Inferior parietal cortex (tissue), 1 donor: ENCODE data around the gene TNNI3.
"Not testable (repeated sequence)": the region's sequence is repeated elsewhere in the genome, so short reads cannot be mapped to it uniquely, and the experiment has no call there.

Experiments used
- DNase-seq: peaks from one replicate; pipeline ENCODE4 v3.0.0-alpha.2; 2016; ENCODE audit errors: extremely low spot score

Gene TNNI3

GRCh38 chr19:55173186-55173713 lies 15.7 kb upstream of the TNNI3 start:
- DNase-seq: no peak

DNA sequence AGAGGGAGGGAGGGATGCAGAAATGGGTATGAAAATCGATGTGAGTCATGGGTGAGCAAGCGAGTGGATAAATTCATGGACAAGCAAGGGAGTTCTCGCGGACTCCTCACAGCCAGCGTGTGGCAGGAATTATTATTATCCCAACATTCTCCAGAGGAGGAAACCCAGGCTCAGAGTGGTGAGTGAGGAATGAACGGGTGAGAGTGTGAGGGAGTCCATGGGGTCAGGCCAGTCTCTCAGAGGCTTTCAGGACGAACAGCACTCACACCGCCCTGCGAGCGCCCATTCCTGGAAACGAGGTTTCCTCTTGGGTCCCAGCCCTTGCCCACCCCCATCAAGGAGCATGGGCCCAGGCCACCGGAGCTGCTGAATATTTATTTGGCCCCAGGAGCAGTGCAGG lies 15.2 kb upstream of the TNNI3 start:
- DNase-seq: no peak

GRCh38 chr19:55172318-55172717 lies 14.8 kb upstream of the TNNI3 start:
- DNase-seq: not testable (repeated sequence)

GRCh38 chr19:55171440-55171839 lies 13.9 kb upstream of the TNNI3 start:
- DNase-seq: no peak

GRCh38 chr19:55169136-55169535 lies 11.6 kb upstream of the TNNI3 start:
- no peak for DNase-seq

DNA sequence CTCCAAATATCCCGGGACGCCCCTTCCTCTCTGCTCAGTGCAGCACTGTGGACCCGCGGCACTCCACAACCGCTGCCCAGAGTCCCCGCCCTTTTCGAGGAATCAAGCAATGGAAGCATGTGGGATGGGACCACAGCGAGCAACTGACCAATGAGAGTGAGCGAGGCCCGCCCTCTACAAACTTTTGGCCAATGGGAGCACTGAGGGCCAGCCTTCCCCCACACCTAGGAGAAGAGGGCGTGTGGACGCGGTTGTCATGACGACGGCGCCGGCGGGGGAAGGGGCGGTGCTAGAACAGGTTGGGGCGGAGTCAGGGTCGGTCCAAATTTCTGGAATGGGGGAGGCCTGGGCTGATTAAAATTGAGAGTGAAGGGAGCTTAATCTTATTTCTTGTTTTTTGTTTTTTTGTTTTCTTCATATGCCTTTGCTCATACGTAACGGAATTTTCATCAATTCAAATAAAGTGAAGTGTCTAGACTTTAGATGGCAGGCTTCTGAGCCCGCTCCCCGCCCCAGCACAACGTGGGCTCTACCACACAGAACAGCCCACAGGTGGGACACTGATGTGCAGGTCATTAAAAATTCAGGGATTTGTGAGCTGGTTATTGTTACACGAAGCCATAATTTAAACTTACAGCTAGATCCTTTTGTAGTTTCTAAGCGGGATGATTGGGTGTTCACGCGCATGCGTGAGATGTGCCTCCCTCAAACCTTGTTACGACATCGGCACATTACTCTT lies 9.2 kb upstream of the TNNI3 start, which contains the start of gene DNAAF3:
TSS of gene DNAAF3 (minus strand) at position 84 of the 739 bp plus-strand sequence. CDS start 200 bp downstream, outside the sequence.
- DNase-seq: peak; percentile 84

- no peak for DNase-seq
These were observed 8.5 kb upstream of the TNNI3 start for GRCh38 chr19:55165952-55166529.

DNA sequence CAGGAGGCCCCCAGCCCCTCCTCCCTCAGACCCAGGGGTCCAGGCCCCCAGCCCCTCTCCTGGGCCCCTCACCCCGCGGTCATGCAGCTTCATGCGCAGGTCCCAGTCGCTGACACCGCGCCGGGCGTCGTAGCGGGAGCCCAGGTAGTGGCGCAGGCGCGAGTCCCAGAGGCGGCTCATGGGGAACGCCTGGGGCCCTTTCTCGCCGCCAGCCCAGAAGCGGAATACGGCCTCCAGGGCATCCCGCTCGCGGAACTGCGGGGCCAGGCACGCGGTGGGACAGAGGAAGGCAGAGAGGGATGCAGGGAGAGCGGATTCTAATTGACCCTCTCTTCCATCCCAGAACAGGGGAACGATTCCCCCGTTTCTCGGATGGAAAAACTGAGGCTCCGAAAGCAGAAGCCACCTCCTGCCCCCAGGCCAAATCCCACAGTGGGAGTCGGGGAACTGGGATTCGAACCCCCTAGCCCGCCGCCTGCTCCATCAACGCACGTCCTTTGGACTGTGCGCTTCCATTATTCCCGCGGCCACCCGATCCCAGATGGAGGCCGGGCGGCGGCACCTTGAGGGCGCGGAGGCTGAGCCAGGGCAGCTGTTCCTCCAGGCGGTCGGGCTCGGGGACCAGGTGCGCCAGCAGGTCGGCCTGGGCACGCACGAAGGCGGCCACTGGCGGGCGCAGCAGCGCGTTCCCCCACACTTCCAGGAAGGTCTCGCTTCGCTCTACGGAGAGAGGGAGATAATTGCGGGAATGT lies 4.2 kb upstream of the TNNI3 start:
- no peak for DNase-seq

GRCh38 chr19:55160986-55161365 lies 3.4 kb upstream of the TNNI3 start:
- DNase-seq: no peak

DNA sequence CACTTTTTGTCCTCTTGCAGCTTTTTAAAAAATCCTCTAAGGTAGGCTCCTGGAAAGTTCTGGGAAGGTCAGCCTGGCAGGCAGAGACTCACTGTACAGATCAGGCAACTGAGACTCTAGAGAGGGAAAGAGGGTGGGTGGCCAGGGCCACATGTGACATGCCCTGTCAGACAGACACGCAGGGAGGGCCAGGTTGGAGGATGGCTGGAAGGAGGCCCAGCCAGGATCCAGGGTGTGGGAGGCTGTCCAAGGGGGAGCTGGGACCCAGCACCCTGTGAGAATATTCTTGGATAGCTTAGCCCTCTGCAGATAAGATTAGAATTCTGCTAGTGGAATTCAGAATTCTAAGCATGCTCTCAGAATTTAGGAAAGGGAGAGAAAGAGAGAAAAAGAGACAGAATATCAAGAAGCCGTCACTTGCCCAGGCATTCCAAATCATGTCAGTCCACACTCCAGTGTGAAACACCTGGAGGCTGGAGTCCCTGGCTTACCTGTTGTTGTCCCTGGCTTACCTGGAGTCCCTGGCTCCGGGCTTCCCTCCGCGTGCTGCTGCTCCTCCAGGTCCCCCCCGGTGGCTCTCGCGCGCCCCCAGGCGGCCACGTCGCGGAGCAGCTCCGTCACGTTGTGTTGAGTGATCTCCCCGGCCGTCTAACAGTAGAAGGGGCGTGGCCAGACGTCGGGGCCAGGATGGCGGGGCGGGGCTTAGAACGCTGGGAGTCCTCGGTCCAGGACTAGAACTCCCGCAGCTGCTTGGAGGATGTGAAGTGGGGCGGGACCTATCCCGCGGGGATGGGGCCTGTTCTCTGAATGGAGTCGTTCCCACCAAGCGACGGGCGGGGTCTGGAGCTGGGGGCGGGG lies 2.8 kb upstream of the TNNI3 start:
- DNase-seq: peak; percentile 64

GRCh38 chr19:55158848-55159749 lies 1.6 kb upstream of the TNNI3 start:
- DNase-seq: no peak

GRCh38 chr19:55158423-55158822 lies 891 bp upstream of the TNNI3 start:
- DNase-seq: no peak

DNA sequence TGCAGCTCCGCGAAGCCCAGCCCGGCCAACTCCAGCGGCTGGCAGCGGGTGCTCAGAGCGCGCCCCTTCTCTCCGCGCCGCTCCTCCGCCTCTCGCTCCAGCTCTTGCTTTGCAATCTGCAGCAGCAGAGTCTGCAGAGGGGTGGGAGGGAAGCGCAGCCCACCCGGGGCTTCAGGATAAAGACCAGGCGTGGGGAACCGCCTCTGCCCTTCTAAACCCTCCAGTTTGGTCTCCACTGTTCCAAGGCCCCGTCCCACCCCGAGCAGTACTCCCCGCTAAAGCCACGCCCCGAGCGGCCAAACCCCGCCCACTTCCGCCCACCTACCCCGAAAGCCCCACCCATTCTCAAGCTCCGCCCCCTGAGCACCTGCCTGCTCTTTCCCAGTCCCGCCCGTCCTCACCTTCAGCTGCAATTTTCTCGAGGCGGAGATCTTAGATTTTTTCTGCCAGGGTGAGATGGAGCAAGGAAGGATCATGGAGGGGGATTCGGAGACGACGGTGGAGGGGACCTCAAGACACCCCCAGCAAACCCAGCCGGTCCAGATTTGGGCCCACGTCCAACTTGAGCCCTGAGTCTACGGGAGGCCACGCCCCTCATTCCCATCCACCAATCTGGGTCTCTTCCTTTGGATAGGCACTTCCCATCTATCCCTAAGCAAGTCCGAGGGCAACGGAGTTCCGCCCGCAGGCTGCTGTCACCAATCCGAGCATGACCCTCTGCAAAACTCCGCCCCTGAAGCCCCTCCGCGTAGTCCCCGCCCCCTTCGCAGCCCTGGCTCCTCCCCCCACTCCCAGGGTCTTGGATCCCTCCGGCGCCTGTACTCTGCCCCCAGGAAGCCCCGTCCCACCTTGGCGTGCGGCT lies 1.1 kb downstream of the TNNI3 start:
- DNase-seq: no peak

- DNase-seq: not testable (repeated sequence)
These were observed 1.7 kb downstream of the TNNI3 start for GRCh38 chr19:55155784-55156183.

DNA sequence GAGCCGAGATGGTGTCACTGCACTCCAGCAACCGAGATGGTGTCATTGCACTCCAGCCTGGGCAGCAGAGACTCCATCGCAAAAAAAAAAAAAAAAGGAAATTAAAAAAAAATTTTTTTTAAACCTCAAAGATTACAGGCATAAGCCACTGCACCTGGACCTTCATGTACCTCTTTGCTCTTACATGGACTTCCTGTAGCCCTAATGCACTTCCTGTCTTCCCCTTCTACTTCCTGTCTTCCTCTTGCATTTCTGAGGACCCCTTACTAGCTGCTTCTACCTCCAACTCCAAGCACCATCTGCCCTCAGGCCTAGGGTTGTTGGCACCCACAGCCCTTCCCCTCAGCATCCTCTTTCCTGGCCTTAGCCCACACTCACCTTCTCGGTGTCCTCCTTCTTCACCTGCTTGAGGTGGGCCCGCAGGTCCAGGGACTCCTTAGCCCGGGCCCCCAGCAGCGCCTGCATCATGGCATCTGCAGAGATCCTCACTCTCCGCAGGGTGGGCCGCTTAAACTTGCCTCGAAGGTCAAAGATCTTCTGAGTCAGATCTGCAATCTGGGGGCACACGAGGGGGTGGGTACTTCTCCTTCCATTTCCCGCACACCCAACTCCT lies 3.8 kb downstream of the TNNI3 start:
- DNase-seq: no peak

DNA sequence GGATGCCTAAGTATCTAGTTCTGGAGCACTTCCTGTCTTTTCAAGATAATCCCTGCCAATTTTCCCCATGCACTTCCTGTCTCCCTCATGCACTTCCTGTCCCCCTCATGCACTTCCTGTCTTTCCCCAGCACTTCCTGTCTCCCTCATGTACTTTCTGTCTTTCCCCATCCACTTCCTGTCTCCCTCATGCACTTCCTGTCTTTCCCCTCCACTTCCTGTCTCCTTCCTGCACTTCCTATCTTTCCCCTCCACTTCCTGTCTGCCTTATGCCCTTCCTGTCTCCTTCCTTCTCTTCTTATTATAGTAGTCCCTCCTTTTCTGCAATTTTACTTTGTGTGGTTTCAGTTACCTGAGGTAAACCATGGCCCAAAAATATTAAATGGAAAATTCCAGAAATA lies 5.5 kb downstream of the TNNI3 start:
- no peak for DNase-seq

- no peak for DNase-seq
These were observed 8.2 kb downstream of the TNNI3 start, which contains the start of gene TNNT1 for GRCh38 chr19:55149078-55150003. TSS of gene TNNT1 (minus strand) at chr19:55149206. CDS start at chr19:55147157, 2,049 bp downstream.
